SK-N-SH treated with all-trans-retinoic acid at 6 μM for 48 hours (cell line): ENCODE measurements around the gene RASSF9.

ENCODE experiments used
- TCF4 ChIP-seq: fragments of 250-450 bp; sonication (Bioruptor Pico); IDR thresholded peaks from 2 replicates; pipeline ENCODE4 v1.8.0; 2021; ENCODE audit warnings: mild to moderate bottlenecking, moderate library complexity, borderline replicate concordance
- TOX ChIP-seq: fragments of 250-450 bp; sonication (Bioruptor Pico); IDR thresholded peaks from 2 replicates; pipeline ENCODE4 v1.8.0; 2021; ENCODE audit warnings: mild to moderate bottlenecking, moderate library complexity, borderline replicate concordance
- ZNF565 ChIP-seq: fragments of 450-650 bp; formaldehyde crosslinking; conservative IDR thresholded peaks from 2 replicates; pipeline ENCODE4 v1.5.0; 2020; ENCODE audit warnings: low read depth, mild to moderate bottlenecking, moderate library complexity

DNA sequence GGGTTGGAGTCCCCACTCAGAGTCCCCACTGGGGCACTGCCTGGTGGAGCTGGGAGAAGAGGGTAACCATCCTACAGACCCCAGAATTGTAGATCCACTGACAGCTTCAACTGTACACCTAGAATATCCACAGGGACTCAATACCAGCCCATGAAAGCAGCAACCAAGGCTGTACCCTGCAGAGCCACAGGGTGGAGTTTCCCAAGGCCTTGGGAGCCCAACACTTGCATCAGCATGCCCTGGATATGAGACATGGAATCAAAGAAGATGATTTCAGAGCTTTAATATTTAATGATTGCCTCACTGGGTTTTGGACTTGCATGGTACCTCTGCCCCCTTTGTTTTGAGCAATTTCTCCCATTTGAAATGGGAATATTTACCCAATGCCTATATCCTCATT is 80.4 kb downstream of the RASSF9 start:
- TF ChIP-seq ZNF565 (CRISPR knock-in tag) (no peak), TOX (CRISPR knock-in tag) (no peak), TCF4 (CRISPR knock-in tag) (no peak)
